ENCODE results near the gene ZNF445. TPM values are rescaled to one million over a fixed set of nuclear protein-coding genes. Genes with fewer than 3 reads are reported as not detected.
"Not testable (repeated sequence)": the region's sequence is repeated elsewhere in the genome, so short reads cannot be mapped to it uniquely, and the experiment has no call there.

The ZNF445 gene
- polyA plus RNA-seq, 10 donors, result 11.6 to 19.1 (median 17.4) TPM

DNA sequence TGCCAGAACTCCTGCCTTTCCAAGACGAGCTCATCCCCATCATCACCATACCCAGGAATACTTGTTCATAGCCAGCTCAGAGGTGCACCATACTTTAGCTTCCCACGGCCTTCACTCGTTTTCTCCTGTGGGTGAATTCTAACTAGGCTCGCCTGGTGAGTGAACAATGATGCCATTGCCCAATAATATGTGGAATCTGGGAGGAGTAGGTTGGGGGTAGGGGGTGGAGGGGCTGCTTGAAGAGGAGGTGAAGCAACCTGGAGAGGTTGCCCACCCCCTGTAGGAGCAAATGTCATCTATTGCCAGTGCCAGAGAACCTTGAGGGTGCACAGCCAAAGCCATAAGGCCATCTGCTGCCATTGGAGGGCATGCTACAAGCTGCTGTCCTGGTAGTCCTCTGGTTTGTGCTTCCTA is 592 bp upstream of the ZNF445 start:
- DNase-seq, result no peak

DNA sequence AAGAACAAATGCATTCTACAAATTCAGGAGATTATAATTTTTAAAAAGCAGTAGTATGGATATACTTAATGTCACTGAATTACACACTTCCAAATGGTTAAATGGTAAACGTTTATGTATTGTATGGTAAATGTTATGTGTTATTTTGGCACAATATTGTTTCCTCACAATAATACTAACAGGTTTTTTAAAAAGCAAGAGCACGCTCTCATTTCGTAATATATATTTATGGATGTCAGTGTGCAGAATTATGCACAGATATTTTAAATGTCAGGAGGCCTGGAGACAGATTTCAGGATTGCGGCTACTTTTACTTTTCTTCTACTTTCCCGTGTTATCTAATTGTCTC is 533 bp downstream of the ZNF445 start:
- no peak for DNase-seq

DNA sequence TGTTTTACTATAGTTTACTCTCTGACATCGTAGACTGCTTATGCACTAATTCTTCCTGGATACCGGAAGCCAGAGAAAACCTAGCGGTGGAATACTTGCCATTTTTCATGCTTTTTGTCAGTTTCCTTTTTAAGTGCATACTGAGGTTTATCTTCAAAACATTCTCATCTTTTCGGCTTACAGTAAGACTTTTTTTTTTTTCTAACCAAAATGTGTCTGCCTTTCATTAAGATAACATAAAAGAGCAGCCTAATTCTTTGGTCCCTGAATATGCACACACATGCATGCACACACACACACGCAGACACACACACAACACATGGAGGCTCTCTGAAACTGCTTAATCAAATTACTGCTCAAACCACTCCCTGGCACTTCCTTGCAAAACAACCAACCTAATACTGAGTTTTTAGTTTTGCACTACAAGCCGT is 1.3 kb downstream of the ZNF445 start:
- DNase-seq, result peak in 2 of 3 donors; percentile 9 to 26

DNA sequence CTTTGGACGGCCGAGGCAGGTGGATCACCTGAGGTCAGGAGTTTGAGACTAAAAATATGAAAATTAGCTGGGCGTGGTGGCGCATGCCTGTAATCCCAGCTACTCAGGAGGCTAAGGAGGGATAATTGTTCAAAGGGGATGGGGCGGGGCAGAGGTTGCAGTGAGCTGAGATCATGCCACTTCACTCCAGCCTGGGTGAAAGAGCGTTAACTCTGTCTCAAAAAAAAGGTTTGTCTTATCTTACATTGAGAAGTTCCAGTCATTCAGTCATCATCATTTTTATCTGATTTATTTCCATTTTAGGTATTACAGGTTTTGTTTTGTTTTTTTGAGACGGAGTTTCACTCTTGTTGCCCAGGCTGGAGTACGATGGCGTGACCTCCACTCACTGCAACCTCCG is 2.6 kb downstream of the ZNF445 start:
- not testable (repeated sequence) for DNase-seq

DNA sequence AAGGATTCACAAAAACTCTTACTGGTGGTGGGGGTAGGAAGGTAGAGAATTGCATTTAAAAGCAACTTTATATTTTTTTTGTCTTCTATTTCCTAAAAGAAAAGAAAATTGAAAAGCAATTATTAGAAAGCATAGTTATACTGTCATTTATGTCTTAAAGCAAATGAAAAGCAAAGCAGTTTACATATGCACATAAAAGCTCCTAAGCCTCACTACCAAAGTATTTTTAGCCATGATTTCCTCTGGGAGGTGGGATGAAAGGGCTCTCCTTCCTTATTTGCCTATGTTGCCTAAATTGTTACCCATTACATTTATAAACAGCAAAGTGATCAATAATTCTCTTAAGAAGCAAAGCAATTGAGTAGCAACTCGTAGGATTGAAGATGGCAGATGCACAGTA is 7.0 kb downstream of the ZNF445 start:
- no peak for DNase-seq

DNA sequence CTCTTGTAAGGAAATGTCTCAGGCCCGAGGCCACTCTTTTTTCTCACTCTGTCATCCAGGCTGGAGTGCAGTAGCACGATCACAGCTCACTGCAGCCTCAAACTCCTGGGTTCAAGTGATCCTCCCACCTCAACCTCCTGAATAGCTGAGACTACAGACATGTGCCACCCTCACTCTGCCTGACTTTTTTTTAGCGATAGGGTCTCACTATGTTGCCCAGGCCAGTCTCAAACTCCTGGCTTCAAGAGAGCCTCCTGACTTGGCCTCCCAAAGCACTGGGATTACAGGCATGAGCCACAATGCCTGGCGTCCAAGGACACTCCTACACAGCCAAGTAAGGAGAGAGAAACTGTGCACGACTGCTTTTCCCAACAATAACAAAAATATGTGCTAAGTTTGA is 7.6 kb downstream of the ZNF445 start:
- no peak for DNase-seq

DNA sequence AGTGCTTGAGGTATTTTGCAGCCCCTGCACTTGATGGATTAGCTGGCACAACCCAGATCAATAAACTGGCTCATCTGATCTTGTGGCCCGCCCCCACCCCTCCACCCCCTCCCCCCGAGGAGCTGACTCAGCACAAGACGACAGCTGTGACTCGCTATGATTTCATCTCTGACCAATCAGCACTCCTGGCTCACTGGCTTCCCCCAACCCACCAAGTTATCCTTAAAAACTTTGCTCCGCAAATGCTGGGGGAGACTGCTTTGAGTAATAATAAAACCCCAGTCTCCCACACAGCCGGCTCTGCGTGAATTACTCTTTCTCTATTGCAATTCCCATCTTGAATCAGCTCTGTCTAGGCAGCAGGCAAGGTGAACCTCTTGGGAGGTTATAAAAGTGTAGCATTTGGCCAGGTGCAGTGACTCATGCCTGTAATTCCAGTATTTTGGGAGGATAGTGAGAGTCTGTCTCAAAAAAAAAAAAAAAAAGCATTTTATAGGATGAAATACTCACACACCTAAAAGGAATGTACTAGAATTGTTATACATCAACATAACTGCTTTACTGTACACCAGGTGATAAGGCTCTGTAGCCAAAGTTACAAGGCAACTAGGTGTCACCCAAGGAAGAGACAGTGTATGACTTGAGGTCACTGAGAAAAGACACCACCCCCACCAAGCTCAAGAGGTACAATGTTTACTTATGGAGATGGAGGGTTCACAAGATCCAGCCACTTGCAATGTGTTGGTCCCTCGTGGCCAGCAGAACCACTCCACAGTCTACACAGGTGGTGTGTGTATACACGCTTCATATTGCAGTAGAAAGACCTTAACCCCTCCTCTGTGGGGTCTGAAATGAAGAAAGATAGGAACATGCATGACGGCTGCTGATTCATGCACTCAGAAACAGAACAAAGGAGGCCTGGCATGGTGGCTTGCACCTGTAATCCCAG is 8.6 kb downstream of the ZNF445 start:
- peak in 1 of 3 donors; percentile 9 for DNase-seq

DNA sequence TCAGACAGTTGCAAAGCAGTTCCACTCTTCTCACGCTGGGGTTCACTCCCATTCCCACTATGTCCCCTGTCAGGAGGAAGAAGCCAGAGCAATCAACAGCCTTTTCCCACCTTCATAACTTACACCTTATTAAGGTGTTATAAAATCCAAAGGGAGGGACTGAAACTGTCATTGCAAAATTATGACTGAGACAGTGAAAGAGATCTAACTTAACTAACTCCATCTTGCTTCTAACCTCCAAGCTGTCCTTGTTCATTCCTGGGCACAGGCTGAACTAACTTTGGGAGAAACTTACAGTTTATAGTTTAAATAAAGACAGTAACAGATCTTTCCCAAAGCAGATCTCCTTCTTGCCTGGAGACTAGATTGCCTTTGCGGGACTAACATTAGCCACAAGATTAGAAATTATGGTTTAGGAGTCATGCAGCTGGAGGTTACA is 9.4 kb downstream of the ZNF445 start:
- DNase-seq, result not testable (repeated sequence)

DNA sequence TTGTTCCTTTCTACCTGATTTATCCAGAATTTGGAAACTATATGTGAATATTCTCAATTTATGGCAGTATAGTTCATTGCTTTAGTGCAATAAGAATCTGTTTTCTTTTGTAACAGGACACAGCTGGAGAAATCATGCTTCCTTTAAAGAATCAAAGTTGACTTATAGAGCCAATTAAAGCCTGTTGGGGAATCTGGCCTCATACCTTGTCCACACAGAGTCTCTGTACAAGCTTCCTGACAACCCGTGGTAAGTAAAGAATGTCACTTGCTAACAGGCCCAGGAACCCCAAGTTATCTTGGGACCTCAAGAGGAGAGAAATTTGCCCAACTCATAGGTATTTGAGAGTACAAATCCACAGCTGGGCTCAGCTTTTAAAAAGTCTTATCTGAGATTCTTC is 10.2 kb downstream of the ZNF445 start:
- no peak for DNase-seq

DNA sequence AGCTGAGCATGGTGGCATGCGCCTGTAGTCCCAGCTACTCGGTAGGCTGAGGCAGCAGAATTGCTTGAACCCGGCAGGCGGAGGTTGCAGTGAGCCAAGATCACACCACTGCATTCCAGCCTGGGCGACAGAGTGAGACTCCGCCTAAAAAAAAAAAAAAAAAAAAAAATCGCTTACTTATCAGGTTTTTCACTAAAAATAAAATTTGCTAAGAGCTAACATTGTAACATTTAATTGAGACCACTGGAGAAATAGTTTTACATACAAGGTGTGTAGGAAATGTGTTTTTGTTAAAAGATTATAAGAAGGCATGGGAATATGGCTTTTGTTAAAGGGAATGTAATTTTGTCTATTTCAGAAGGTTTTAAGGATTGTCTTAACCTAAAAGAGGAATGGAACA is 12.6 kb downstream of the ZNF445 start:
- not testable (repeated sequence) for DNase-seq

DNA sequence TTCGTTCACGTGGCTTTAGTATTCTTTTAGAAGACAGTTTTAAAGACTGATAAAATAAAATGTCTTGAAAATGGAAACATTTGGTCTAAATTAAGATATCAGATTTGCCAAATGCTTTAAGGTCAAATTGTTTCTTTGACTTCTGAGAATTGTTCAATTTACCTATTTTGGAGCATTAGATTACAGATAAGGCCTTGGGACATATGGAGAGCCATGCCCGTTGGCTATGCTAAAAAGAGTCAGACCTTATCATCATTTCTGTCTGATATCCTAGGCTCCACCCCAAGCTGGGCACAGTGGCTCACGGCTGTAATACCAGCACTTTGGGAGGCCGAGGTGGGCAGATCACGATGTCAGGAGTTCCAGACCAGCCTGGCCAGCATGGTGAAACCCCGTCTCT is 13.0 kb downstream of the ZNF445 start:
- DNase-seq, result no peak

DNA sequence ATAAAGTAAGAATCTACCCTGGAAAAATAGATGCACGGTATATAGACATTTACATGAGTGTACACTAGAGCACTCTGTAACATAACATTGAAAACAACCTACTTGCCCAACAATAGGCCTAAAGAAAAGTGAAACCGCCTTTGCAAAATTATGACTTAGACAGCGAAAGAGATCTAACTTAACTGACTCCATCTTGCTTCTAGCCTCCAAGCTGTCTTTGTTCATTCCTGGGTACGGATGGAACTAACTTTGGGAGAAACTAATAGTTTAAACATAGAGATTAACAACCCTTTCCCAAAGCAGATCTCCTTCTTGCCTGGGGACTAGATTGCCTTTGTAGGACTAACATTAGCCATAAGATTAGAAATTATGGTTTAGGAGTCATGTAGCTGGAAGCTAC is 17.4 kb downstream of the ZNF445 start:
- not testable (repeated sequence) for DNase-seq

DNA sequence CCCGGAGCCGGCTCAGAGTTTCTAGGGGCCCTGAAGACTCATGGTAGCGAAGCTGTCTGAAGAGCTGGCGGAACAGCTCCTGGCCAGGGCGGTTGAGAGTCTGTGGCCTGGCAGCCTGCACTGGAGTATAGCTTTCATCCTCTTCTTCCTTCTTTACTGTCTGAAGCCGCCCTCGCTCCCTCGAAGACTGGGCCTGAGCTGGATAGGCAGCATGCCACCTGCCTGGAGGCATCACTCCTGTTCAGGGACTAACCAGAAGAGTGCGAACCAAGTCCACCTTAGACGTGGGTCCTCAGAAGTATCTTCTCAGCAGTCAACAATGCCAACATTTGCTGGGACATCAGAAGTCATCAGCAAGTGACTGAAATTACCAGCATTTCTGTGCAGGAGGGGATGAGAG is 22.2 kb downstream of the ZNF445 start:
- no peak for DNase-seq

DNA sequence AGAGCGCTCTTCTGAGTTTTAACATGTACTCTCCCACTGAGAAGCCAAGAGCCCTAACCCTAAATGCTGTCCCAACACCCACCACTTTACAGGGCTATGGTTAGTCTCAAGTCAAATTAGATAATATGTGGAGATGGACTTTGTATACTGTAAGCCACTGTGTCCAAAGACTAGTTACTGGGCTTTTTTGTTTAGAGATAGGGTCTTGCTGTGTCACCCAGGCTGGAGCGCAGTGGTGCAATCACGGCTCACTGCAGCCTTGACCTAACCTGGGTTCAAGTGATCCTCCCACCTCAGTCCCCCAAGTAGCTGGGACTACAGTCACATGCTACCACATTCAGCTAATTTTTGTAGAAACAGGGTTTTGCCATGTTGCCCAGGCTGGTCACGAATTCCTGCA is 23.2 kb downstream of the ZNF445 start:
- DNase-seq, result no peak

DNA sequence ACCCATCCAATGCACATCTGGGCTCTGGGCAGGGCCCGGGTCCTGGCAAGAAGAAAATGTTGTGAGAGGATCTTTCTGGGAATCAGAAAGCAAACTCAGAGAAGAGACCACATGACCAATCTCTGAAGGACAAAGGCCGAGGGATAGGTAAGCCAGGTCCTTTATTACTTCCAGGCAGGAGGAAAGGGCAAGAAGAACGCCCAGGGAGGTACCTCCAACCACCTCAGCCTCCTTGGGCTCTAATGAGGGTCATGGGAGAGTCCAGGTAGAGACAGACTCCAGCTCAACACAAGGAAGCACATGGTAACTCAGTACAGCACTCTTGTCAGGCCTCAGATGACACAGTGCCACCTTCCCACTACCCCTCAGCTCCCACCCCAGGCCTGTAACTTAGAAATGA is 26.0 kb downstream of the ZNF445 start:
- DNase-seq, result no peak

DNA sequence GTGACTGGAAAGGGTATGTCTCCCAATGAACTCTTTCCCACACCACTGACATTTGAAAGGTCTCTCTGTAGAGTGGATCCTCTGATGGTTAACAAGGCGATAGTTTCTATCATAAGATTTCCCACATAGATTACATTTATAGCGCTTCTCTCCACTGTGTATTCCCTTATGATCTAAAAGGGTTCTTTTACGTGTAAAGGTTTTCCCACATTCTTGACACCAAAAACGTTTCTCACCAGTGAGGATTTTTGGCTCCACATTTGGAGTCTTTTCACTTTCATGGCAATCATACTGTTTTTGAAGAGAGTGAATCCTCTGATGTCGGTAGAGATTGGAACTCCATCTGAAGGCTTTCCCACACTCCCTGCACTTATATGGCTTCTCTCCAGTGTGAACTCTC is 30.5 kb downstream of the ZNF445 start:
- no peak for DNase-seq

DNA sequence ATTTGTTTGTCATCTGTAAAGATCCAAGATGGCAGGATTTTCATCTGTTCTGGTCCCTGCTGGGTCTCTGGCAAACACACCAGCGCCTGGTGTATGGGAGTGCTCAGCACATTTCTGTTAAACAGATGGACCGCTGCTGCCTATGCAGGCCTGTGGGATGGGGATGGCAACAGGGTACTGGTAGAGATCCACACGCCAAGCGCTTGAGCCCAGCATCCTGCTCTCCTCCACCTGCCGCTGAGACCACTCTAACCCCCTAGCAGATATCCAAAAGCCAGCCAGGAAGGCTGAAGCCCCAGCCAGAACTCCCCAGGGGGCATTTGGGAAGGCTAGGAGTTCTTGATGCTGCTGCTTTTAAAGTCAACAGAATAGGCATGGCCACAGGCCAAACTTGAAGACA is 31.7 kb downstream of the ZNF445 start:
- no peak for DNase-seq

DNA sequence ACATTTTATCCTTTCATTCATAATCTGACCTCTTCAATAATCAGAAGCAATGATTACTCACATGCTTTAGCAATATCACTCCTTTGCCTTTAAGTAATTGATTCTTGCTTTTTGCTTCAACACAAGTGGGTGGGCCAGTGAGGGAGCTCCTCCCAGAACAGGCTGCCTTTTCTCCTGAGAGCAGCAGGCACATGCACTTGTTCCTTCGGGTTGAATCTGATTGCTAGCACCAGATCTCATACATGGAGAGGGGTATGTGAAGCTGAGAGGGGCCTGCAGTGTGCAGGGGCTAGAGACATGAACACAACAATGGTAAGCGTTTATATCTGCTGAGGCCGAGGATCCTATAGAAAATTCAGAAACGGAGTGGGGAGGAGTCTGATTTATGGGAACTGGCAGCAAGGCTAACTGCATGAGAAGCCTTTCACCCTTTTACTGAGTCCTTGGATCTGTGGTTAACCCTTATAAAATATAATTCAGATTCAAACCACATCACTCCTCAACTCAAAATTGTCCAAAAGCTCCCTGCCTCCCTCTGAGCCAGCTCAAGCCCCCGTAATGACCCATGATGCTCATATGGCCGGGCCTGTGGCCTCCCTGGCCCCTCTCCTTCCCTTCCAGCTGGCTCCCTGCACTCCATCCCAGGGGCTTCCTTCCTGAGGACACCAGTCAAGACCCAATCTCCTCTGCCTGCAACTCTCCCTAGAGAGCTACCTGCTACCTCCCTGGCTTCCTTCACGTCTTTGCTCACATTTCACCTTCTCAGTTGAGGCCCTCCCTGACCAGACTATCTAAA is 32.4 kb downstream of the ZNF445 start:
- DNase-seq, result no peak

DNA sequence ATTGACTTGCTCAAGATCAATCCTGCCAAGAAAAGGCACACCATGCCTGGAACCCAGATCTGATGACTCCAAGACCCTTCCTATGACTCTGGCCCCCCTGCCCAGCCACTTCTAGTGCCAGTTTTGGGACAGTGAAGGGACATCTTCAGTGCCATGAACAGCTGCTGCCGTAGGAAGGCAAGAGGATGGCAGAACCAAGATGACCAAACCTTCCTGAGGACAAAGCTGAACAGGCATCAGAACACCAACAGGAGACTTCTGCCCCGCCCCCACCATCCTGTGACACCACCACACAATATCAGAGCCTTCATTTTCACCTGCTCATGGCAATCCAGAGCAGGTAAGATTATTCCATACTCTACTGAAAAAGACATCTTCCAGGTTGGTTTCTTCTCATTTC is 33.0 kb downstream of the ZNF445 start:
- DNase-seq, result no peak

DNA sequence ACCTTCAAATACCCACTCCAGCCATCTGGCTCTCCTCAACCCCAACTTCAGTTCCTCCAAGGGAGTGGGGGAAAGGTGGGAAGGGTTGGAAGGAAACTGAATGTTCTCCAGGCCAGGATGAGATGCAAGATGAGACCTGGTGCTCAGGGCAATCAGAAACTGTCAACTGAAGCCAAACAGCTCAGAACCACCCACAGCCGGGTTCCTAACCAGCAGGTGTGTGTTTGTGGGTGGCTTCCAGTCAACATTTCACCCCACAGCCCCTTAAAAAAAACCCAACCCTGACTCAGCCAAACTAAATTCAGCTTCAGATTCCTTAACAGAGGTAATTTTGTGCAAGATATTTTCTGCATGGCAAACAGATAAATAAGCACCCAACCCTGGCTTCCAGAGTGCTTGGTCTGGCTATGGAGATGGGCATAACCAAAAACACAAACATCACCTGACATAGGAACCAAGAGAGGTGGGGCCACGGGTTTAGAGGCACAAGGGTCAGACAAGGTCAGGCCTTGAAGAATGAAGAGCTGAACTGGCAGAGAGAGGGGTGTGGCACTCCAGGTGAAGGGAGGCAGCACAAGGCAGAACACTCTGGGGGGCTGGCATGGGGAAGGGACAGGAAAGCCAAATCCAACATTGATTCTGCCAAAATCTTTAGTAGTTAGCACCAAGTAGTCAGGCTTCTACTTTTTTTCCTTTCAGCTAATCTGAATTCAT is 34.7 kb downstream of the ZNF445 start:
- DNase-seq, result no peak

DNA sequence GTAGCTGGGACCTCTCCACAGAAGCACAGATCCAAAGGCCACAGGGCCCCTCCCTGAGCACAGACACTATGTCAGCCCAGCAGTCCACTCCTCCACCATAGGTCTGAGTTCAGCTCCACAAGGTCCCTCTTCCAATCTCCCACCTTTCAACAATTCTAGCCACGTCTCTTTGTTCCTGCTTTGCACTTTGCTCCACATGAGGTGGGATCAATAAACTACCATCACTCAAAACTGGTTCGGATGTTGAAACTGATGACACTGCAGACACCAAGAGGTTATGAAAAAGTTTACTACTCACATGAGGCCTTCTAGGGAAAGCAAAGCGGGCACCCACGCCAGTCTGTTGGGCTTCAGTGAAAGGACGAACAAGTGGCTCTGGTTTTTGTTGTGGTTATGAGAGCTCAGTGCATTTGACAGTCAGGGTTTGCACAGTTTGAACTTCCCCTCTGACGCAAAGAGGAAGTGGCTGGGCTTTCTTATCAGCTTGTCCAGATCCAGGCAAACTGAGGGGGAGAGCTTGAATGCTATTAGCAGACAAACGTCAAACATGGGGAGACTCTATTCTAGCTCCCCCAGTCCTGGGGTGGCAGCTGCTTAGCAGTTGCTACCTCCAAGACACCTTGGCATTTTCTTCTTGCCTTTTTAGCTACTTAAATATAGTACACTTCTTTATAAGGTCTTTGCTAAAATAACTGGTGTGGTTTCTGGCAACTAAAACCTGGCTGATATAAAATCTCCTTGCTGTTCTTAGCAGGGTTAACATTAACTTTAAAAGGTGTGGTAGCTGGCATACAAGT is 37.8 kb downstream of the ZNF445 start:
- DNase-seq, result peak; percentile 24 to 71 (median 52)

Data from muscle of back (tissue), 11 donors.